ENCODE results near the gene MRPL58. TPM values are rescaled to one million over a fixed set of nuclear protein-coding genes. Genes with fewer than 3 reads are reported as not detected.
A peak's percentile ranks its signal among the peaks of the same experiment; 100 is the strongest.
"Not testable (repeated sequence)": the region's sequence is repeated elsewhere in the genome, so short reads cannot be mapped to it uniquely, and the experiment has no call there.

The MRPL58 gene
- total RNA-seq, 1 experiment from 2014 or later = 41.0 TPM

DNA sequence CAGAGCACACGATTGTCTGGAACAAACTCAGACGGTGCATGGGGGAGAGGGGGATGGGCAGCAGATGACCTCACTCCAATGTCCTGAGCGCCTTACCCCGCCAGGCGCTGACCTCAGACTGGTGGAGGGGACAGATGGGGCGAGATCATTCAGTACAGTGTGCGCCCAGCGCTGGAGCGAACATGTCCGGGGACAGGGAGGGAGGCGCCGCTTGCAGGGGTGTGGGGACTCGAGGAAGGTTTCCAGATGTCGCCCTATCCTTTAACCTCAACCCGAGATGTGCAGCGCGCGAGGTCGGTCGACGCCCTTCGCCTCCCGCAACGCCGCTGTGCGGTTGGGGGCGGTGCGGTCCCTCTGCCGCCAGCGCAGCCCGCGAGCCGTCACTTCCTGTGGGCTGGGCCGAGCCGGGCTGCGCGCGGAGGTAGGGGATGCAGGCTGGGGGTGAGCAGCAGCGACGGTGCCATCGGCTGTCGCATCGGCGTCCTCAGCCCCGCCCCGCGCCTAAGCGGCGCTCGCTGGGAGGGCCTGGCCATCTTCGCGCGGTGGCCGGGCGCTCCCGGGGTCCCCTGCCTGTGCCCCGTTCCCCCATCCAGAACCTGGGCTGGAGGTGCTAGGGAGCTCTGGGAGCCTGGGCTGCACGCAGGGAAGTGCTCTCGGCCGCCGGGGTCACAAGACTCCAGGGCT lies 30.3 kb upstream of the MRPL58 start:
- peaks cover 23% of the 10 kb centered on the region for H3K27me3 Mint-ChIP-seq (ENCODE audit: low read depth)
- H3K4me3 Mint-ChIP-seq = peak overlapping the region; percentile 80 to 90
- Histone ChIP-seq H2BK20ac (ENCODE audit: low read depth, low read length, poor library complexity, severe bottlenecking) (no peak overlapping the region), H3K79me1 (ENCODE audit: insufficient read depth, low read depth, low read length, poor library complexity, severe bottlenecking) (no peaks in the 10 kb centered on the region), H3K14ac (ENCODE audit: insufficient read depth, low read length) (peak overlapping the region; percentile 90), H3K4me2 (ENCODE audit: insufficient read depth, insufficient read length, low read length) (peak overlapping the region; percentile 88), H3K4ac (ENCODE audit: low read depth, low read length) (no peak overlapping the region), H2AK5ac (ENCODE audit: insufficient read length, low read length) (no peak overlapping the region), H4K20me1 (ENCODE audit: control insufficient read depth, insufficient read depth, insufficient read length) (no peaks in the 10 kb centered on the region), H2BK15ac (ENCODE audit: low read depth, low read length) (no peak overlapping the region), H3K27ac (ENCODE audit: insufficient read length, low read depth, low read length) (no peak overlapping the region), H3K18ac (ENCODE audit: insufficient read length, low read depth, low read length) (peak overlapping the region; percentile 69), H3K9ac (ENCODE audit: extremely low read depth, insufficient read length, low read length) (peak overlapping the region; percentile 84), H4K5ac (ENCODE audit: insufficient read length, low read depth, low read length) (no peak overlapping the region), H2BK12ac (ENCODE audit: insufficient read length, low read depth, low read length) (no peak overlapping the region), H2BK5ac (ENCODE audit: insufficient read length, low read length) (no peak overlapping the region), H2BK120ac (ENCODE audit: low read depth, low read length, poor library complexity, severe bottlenecking) (no peak overlapping the region), H4K8ac (replicated peaks; ENCODE audit: insufficient read length, low read depth, low read length) (no peak overlapping the region), H4K91ac (ENCODE audit: insufficient read length, low read depth, low read length) (no peak overlapping the region), H3K23ac (ENCODE audit: insufficient read length, low read depth, low read length) (no peak overlapping the region), H3K27me3 (ENCODE audit: insufficient read depth, low read length) (no peaks in the 10 kb centered on the region), H2AFZ (ENCODE audit: low read length) (no peak overlapping the region), H3T11ph (ENCODE audit: low read length) (no peak overlapping the region), H3K23me2 (ENCODE audit: insufficient read length, low read depth, low read length, poor library complexity, severe bottlenecking) (peaks cover 10% of the 10 kb centered on the region), H3K56ac (ENCODE audit: insufficient read length, low read depth, low read length) (no peak overlapping the region), H3K4me1 (ENCODE audit: insufficient read depth, low read length) (peaks cover 3% of the 10 kb centered on the region; the same call in 1 of the 2 replicates), H3K9me3 (ENCODE audit: control insufficient read depth, low read depth, low read length) (no peaks in the 10 kb centered on the region), H3K79me2 (ENCODE audit: insufficient read depth, low read length) (no peaks in the 10 kb centered on the region)
- no peaks in the 10 kb centered on the region; a peak in 2 of 5 replicates for H3K9me3 Mint-ChIP-seq
- no peaks in the 10 kb centered on the region for H3K36me3 Mint-ChIP-seq (ENCODE audit: insufficient read depth in 1 of 3, low read depth in 3 of 3)
- H3K27ac Mint-ChIP-seq = peak overlapping the region in 2 of 3 experiments; percentile 93 to 97; a peak in 4 of 7 replicates
- peak; percentile 96 for DNase-seq
- TF ChIP-seq CTCF (conservative IDR thresholded peaks at IDR 0.05) = peak; percentile 24; the same call in 2 of the 3 replicates
- H3K4me1 Mint-ChIP-seq = peaks cover 11 to 14% of the 10 kb centered on the region in 2 experiments
- whole genome bisulfite sequencing (ENCODE audit: extremely low coverage, insufficient read length, low lambda C conversion rate) = no CpG with 5 or more reads among the region's 61 CpGs

- not testable (repeated sequence) for H3K79me2 ChIP-seq (ENCODE audit: insufficient read depth, low read length); H4K91ac ChIP-seq (ENCODE audit: insufficient read length, low read depth, low read length); DNase-seq; H2AFZ ChIP-seq (ENCODE audit: low read length); H4K8ac ChIP-seq (replicated peaks; ENCODE audit: insufficient read length, low read depth, low read length); H4K5ac ChIP-seq (ENCODE audit: insufficient read length, low read depth, low read length); H2BK120ac ChIP-seq (ENCODE audit: low read depth, low read length, poor library complexity, severe bottlenecking); H3K9me3 ChIP-seq (ENCODE audit: control insufficient read depth, low read depth, low read length); H3K56ac ChIP-seq (ENCODE audit: insufficient read length, low read depth, low read length); H3K36me3 Mint-ChIP-seq (ENCODE audit: insufficient read depth in 1 of 3, low read depth in 3 of 3); H3K4ac ChIP-seq (ENCODE audit: low read depth, low read length); H3T11ph ChIP-seq (ENCODE audit: low read length); H4K20me1 ChIP-seq (ENCODE audit: control insufficient read depth, insufficient read depth, insufficient read length); H2BK12ac ChIP-seq (ENCODE audit: insufficient read length, low read depth, low read length); H3K4me1 ChIP-seq (ENCODE audit: insufficient read depth, low read length); H3K79me1 ChIP-seq (ENCODE audit: insufficient read depth, low read depth, low read length, poor library complexity, severe bottlenecking); H2BK15ac ChIP-seq (ENCODE audit: low read depth, low read length); H3K27me3 ChIP-seq (ENCODE audit: insufficient read depth, low read length); H2AK5ac ChIP-seq (ENCODE audit: insufficient read length, low read length); H2BK20ac ChIP-seq (ENCODE audit: low read depth, low read length, poor library complexity, severe bottlenecking); H3K9me3 Mint-ChIP-seq; H3K23me2 ChIP-seq (ENCODE audit: insufficient read length, low read depth, low read length, poor library complexity, severe bottlenecking); H2BK5ac ChIP-seq (ENCODE audit: insufficient read length, low read length); H3K23ac ChIP-seq (ENCODE audit: insufficient read length, low read depth, low read length); H3K27ac ChIP-seq (ENCODE audit: insufficient read length, low read depth, low read length)
- Mint-ChIP-seq H3K27me3 (ENCODE audit: low read depth) (peaks cover 18% of the 10 kb centered on the region), H3K4me1 (peaks cover 11 to 14% of the 10 kb centered on the region in 2 experiments), H3K4me3 (peak overlapping the region; percentile 80 to 90), H3K27ac (peak overlapping the region in 1 of 3 experiments; percentile 75; a peak in 3 of 7 replicates)
- Histone ChIP-seq H3K4me2 (ENCODE audit: insufficient read depth, insufficient read length, low read length) (peak overlapping the region; percentile 88), H3K14ac (ENCODE audit: insufficient read depth, low read length) (peak overlapping the region; percentile 79), H3K9ac (ENCODE audit: extremely low read depth, insufficient read length, low read length) (peak overlapping the region; percentile 84), H3K18ac (ENCODE audit: insufficient read length, low read depth, low read length) (peak overlapping the region; percentile 68)
- WGBS (ENCODE audit: extremely low coverage, insufficient read length, low lambda C conversion rate) = no CpG with 5 or more reads among the region's 14 CpGs
Measured at GRCh38 chr17:74982663-74983313, 29.7 kb upstream of the MRPL58 start.
